Endodermal cell (in vitro differentiated cells): ENCODE data around the gene ZNF808. TPM values are rescaled to one million over a fixed set of nuclear protein-coding genes. Genes with fewer than 3 reads are reported as not detected.

Experiments used
- DNase-seq: peaks from one replicate; pipeline ENCODE4 v3.0.0-alpha.2; 2017
- H3K27ac ChIP-seq: 2 replicates; pipeline ENCODE4 v1.5.1; 2013; ENCODE audit warnings: mild to moderate bottlenecking, low read depth, low read length, moderate library complexity
- H3K27me3 ChIP-seq: 2 replicates; pipeline ENCODE4 v1.6.1; 2013; ENCODE audit warnings: mild to moderate bottlenecking, low read length, moderate library complexity; ENCODE audit not compliant: insufficient read depth, control insufficient read depth, poor library complexity, severe bottlenecking
- H3K36me3 ChIP-seq: 2 replicates; pipeline ENCODE4 v1.7.0; 2013; ENCODE audit warnings: mild to moderate bottlenecking, low read length, moderate library complexity; ENCODE audit not compliant: control insufficient read depth, insufficient read depth
- H3K4me1 ChIP-seq: one replicate; pipeline ENCODE4 v1.7.0; 2013; ENCODE audit warnings: low read length; ENCODE audit not compliant: control insufficient read depth, insufficient read depth
- H3K4me3 ChIP-seq: 2 replicates; pipeline ENCODE4 v1.5.1; 2013; ENCODE audit warnings: mild to moderate bottlenecking, low read length, moderate library complexity
- H3K9ac ChIP-seq: 2 replicates; pipeline ENCODE4 v1.6.1; 2013; ENCODE audit warnings: mild to moderate bottlenecking, low read length, moderate library complexity; ENCODE audit not compliant: poor library complexity, severe bottlenecking; ENCODE audit errors: extremely low read depth
- H3K9me3 ChIP-seq: 2 replicates; pipeline ENCODE4 v1.6.1; 2013; ENCODE audit warnings: mild to moderate bottlenecking, low read length, moderate library complexity; ENCODE audit not compliant: control insufficient read depth
- H3K27ac Mint-ChIP-seq: 2 replicates; pipeline ENCODE4 v1.8.0; 2020; ENCODE audit warnings: mixed read lengths
- H3K27me3 Mint-ChIP-seq: 2 replicates; pipeline ENCODE4 v1.8.0; 2021; ENCODE audit warnings: mild to moderate bottlenecking, mixed read lengths; ENCODE audit not compliant: insufficient read depth
- H3K36me3 Mint-ChIP-seq: 2 replicates; pipeline ENCODE4 v1.8.0; 2020; ENCODE audit warnings: low read depth, mixed read lengths
- H3K4me1 Mint-ChIP-seq: 2 replicates; pipeline ENCODE4 v1.8.0; 2020; ENCODE audit warnings: mixed read lengths
- H3K4me3 Mint-ChIP-seq: 2 replicates; pipeline ENCODE4 v1.8.0; 2020; ENCODE audit warnings: mild to moderate bottlenecking, moderate library complexity, mixed read lengths
- H3K9me3 Mint-ChIP-seq: 2 replicates; pipeline ENCODE4 v1.8.0; 2020; ENCODE audit warnings: mild to moderate bottlenecking, mixed read lengths
- whole genome bisulfite sequencing, 2 experiments: methylation state at CpG; one replicate each; pipeline versions ENCODE4 v1.1.5 to v1.1.7; 2013; ENCODE audit warnings: missing lambda C conversion rate in 2 of 2, mixed read lengths in 1 of 2; ENCODE audit not compliant: insufficient coverage in 1 of 2, insufficient read length in 1 of 2; 5-methylcytosine and 5-hydroxymethylcytosine counted together
- total RNA-seq, 2 donors: library from RNA; stranded (reverse); fragmentation: NEBNext Ultra II Directional in 1 of 2; extraction: Animal tissue kit (Norgen Biotek cat#: 25700) in 1 of 2; gene quantifications; 2 replicates in 1 of 2; 3 replicates in 1 of 2; pipeline ENCODE4 v1.2.1, GENCODE V29; 2021
- TF ChIP-seq, protein P1 (sequence below): fragments of 200-600 bp; sonication (generic); conservative IDR thresholded peaks from 2 replicates; pipeline ENCODE4 v1.5.0; 2021; ENCODE audit warnings: antibody characterized with exemption, mild to moderate bottlenecking

ZNF808 gene
- total RNA-seq, 2 donors from 2014 or later, result 52.4 to 61.6 TPM

DNA sequence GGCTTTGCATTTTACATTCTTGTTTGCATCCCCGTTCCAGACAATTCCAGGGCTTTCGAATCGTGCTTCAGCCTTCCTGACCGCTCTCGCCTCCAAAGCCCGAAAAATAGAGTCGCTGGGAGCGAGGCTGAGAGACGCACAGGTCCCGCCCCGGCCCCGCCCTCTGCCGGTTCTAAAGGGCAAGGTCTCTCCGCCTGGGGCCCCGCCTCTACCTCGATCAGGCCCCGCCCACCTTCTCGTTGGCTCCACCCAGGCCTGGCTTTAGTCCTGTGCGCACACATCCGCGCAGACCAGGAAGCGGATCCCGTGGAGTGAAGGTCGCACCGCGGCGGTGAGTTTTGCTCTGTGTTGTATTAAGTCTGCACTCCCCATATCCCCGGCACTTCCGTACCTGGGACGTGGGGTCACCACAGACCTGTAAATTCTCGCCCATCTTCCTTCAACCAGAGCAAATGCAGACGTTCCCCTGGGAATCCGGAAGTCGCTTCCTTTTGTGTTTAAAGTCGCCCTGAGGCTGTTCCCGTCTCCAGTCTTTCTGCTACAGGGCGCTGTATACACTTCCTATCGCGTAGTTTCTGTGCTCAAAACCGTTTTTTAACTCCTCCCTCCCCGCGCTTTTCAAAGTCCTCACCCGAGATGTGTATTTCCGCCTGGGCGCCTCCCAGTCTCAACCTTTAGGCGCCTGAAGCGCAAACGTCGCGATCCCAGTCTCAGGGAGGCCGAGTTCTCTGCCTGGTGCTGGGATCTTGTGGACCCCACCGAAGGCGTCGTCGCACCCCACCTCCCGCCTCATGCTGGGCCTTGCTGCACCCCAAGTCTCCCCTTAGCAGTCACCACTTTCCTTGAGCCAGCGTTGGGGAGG, 42.8 kb downstream of the ZNF808 start, which contains the start of gene ZNF701:
TSS of gene ZNF701 (plus strand) at position 288 of the 862 bp plus-strand sequence. CDS start 3,861 bp downstream, outside the sequence.
- peaks cover 38% of the 10 kb centered on the region for H3K36me3 ChIP-seq
- no peaks in the 10 kb centered on the region for H3K9me3 ChIP-seq
- Mint-ChIP-seq H3K27me3 (no peaks in the 10 kb centered on the region), H3K4me1 (peaks cover 14% of the 10 kb centered on the region), H3K4me3 (peak within 1 kb of the TSS; percentile 96), H3K36me3 (peaks cover 54% of the 10 kb centered on the region), H3K27ac (peak within 1 kb of the TSS; percentile 99), H3K9me3 (no peaks in the 10 kb centered on the region)
- H3K27ac ChIP-seq, result peak within 1 kb of the TSS; percentile 71
- peak within 1 kb of the TSS; percentile 95 for H3K9ac ChIP-seq
- TF ChIP-seq, protein P1, sequence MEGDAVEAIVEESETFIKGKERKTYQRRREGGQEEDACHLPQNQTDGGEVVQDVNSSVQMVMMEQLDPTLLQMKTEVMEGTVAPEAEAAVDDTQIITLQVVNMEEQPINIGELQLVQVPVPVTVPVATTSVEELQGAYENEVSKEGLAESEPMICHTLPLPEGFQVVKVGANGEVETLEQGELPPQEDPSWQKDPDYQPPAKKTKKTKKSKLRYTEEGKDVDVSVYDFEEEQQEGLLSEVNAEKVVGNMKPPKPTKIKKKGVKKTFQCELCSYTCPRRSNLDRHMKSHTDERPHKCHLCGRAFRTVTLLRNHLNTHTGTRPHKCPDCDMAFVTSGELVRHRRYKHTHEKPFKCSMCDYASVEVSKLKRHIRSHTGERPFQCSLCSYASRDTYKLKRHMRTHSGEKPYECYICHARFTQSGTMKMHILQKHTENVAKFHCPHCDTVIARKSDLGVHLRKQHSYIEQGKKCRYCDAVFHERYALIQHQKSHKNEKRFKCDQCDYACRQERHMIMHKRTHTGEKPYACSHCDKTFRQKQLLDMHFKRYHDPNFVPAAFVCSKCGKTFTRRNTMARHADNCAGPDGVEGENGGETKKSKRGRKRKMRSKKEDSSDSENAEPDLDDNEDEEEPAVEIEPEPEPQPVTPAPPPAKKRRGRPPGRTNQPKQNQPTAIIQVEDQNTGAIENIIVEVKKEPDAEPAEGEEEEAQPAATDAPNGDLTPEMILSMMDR, result peak; percentile 64
- DNase-seq, result peak; percentile 99
- 0 to 1% methylated on average over 25 to 57 of the region's 57 CpGs for WGBS, 2 experiments
- no peaks in the 10 kb centered on the region for H3K4me1 ChIP-seq
- peak within 1 kb of the TSS; percentile 97 for H3K4me3 ChIP-seq
- no peaks in the 10 kb centered on the region for H3K27me3 ChIP-seq

DNA sequence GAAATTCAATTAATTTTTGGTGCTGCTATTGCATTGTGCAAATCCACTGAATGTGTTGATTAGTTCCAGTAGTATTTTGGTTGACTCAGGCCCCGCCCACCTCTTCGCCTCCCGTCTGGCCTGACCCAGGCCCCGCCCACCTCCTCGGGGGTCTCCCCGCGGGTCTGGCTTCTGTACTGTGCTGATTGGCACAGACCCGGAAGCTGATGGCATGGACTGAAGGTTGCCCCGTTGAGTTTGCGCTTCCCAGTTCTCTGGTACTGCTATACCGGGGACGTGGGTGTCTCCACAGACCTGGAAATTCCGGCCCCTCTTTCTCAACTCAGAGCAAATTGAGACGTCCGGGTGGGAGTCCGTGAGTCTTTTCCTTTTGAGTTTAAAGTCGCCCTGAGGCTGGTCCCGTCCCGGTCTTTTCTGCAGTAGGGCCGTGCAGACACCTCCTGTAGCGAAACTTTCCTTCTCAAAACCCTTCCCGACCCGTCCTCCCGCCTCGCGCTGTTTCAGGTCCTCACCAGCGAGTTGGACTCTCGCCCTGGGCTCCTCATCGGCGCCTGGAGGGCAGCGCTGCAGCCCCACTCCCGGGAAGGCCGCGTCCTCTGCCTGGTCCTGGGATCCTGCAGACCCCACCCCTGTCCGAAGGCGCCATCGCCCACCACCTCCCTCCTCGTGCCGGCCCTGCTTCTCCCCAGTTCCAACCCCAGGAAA, 57.4 kb downstream of the ZNF808 start:
- H3K9ac ChIP-seq, result no peak overlapping the region
- H3K4me1 ChIP-seq, result no peaks in the 10 kb centered on the region
- H3K4me3 ChIP-seq, result no peak overlapping the region
- TF ChIP-seq, protein P1, result no peak
- Mint-ChIP-seq H3K36me3 (peaks cover 82% of the 10 kb centered on the region), H3K27ac (no peak overlapping the region), H3K9me3 (peaks cover 12% of the 10 kb centered on the region), H3K4me3 (no peak overlapping the region), H3K27me3 (no peaks in the 10 kb centered on the region), H3K4me1 (no peaks in the 10 kb centered on the region)
- no peak overlapping the region for H3K27ac ChIP-seq
- peaks cover 53% of the 10 kb centered on the region for H3K9me3 ChIP-seq
- no peaks in the 10 kb centered on the region for H3K27me3 ChIP-seq
- H3K36me3 ChIP-seq, result peaks cover 64% of the 10 kb centered on the region
- 94 to 95% methylated on average over 28 to 39 of the region's 39 CpGs for WGBS, 2 experiments
- no peak for DNase-seq

DNA sequence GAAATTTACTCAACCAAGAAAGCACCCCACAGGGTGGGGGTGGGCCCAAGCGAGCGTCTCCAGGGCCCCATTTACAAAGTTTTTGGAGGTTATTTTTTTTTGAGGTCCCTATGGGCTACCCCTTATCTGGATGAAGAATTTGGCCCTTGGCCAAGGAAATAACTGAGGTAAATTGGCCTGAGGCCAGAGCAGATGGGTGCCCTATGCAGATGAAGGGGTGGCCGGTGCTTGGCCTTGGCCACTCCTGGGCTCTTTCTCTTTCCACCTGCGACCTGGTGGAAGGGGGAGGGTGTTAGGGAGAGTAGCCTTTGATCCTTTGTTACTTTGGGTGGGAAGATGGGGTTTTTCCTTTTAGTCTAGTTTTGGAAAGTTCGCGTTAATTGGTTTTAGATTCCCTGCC, 58.1 kb downstream of the ZNF808 start:
- H3K4me1 Mint-ChIP-seq, result no peaks in the 10 kb centered on the region
- DNase-seq, result no peak
- TF ChIP-seq, protein P1, result no peak
- H3K4me1 ChIP-seq, result no peaks in the 10 kb centered on the region
- no peak overlapping the region for H3K4me3 ChIP-seq
- no peak overlapping the region for H3K4me3 Mint-ChIP-seq
- peaks cover 63% of the 10 kb centered on the region for H3K36me3 ChIP-seq
- H3K9ac ChIP-seq, result no peak overlapping the region
- no peaks in the 10 kb centered on the region for H3K27me3 Mint-ChIP-seq
- peaks cover 12% of the 10 kb centered on the region for H3K9me3 Mint-ChIP-seq
- WGBS, 2 experiments, result 86 to 96% methylated on average over 2 to 6 of the region's 6 CpGs
- peaks cover 84% of the 10 kb centered on the region for H3K36me3 Mint-ChIP-seq
- H3K27me3 ChIP-seq, result no peaks in the 10 kb centered on the region
- H3K9me3 ChIP-seq, result peaks cover 52% of the 10 kb centered on the region
- no peak overlapping the region for H3K27ac ChIP-seq
- H3K27ac Mint-ChIP-seq, result no peak overlapping the region
